Mesenchymal stem cell (in vitro differentiated cells and primary cell): ENCODE measurements around the gene DOCK3.

Experiments used
- DNase-seq: peaks from one replicate; pipeline ENCODE4 v3.0.0-alpha.2; 2013
- H2AFZ ChIP-seq: one replicate; pipeline ENCODE4 v1.6.1; 2013; ENCODE audit warnings: low read depth, mild to moderate bottlenecking, control low read depth, inconsistent platforms, low read length, moderate library complexity
- H2AK5ac ChIP-seq: 2 replicates; pipeline ENCODE4 v1.6.1; 2013; ENCODE audit warnings: low read length, moderate library complexity, mild to moderate bottlenecking, inconsistent platforms; ENCODE audit not compliant: severe bottlenecking
- H2BK120ac ChIP-seq: one replicate; pipeline ENCODE4 v1.6.1; 2013; ENCODE audit warnings: low read depth, mild to moderate bottlenecking, inconsistent platforms, low read length, moderate library complexity
- H2BK12ac ChIP-seq, 2 experiments: one replicate each; pipeline ENCODE4 v1.6.1; 2013; ENCODE audit warnings: inconsistent platforms in 2 of 2, low read length in 2 of 2, mild to moderate bottlenecking in 2 of 2, moderate library complexity in 2 of 2, control low read depth in 1 of 2
- H2BK15ac ChIP-seq: one replicate; pipeline ENCODE4 v1.6.1; 2013; ENCODE audit warnings: mild to moderate bottlenecking, low read depth, inconsistent platforms; ENCODE audit not compliant: poor library complexity, severe bottlenecking
- H2BK5ac ChIP-seq: 2 replicates; pipeline ENCODE4 v1.6.1; 2013; ENCODE audit warnings: low read depth, mild to moderate bottlenecking, low read length, control low read depth, inconsistent platforms; ENCODE audit not compliant: poor library complexity, severe bottlenecking
- H3K14ac ChIP-seq, 2 experiments: one replicate each; pipeline ENCODE4 v1.6.1; 2013; ENCODE audit warnings: inconsistent platforms in 2 of 2, low read length in 2 of 2, control low read depth in 1 of 2, mild to moderate bottlenecking in 1 of 2, moderate library complexity in 1 of 2
- H3K18ac ChIP-seq, 2 experiments: one replicate each; pipeline ENCODE4 v1.6.1; 2013; ENCODE audit warnings: inconsistent platforms in 2 of 2, low read length in 2 of 2, control low read depth in 1 of 2, low read depth in 1 of 2, mild to moderate bottlenecking in 1 of 2
- H3K23ac ChIP-seq, 2 experiments: one replicate each; pipeline ENCODE4 v1.6.1; 2013; ENCODE audit warnings: inconsistent platforms in 2 of 2, low read length in 2 of 2, mild to moderate bottlenecking in 2 of 2, moderate library complexity in 2 of 2, control low read depth in 1 of 2
- H3K27ac ChIP-seq: 2 replicates; pipeline ENCODE4 v1.5.1; 2013; ENCODE audit warnings: mild to moderate bottlenecking, moderate library complexity, low read length, control low read depth, inconsistent platforms; ENCODE audit not compliant: poor library complexity, severe bottlenecking
- H3K27me3 ChIP-seq, 2 experiments: 2 replicates each; pipeline versions ENCODE4 v1.6.1 to v1.7.0; 2013; ENCODE audit warnings: low read length in 2 of 2, mild to moderate bottlenecking in 2 of 2, moderate library complexity in 2 of 2, control low read depth in 1 of 2, inconsistent platforms in 1 of 2; ENCODE audit not compliant: control insufficient read depth in 1 of 2, insufficient read depth in 1 of 2
- H3K36me3 ChIP-seq, 2 experiments: 2 replicates each; pipeline versions ENCODE4 v1.6.1 to v1.7.0; 2013; ENCODE audit warnings: low read length in 2 of 2, control low read depth in 1 of 2, inconsistent platforms in 1 of 2, low read depth in 1 of 2, mild to moderate bottlenecking in 1 of 2; ENCODE audit not compliant: insufficient read depth in 2 of 2, control insufficient read depth in 1 of 2
- H3K4ac ChIP-seq, 2 experiments: one replicate each; pipeline ENCODE4 v1.6.1; 2013; ENCODE audit warnings: inconsistent platforms in 2 of 2, low read length in 2 of 2, mild to moderate bottlenecking in 2 of 2, moderate library complexity in 2 of 2, control low read depth in 1 of 2, low read depth in 1 of 2
- H3K4me1 ChIP-seq: 2 replicates; pipeline ENCODE4 v1.6.1; 2013; ENCODE audit warnings: low read depth, low read length, control low read depth; ENCODE audit not compliant: control insufficient read depth, insufficient read depth
- H3K4me2 ChIP-seq: 2 replicates; pipeline ENCODE4 v1.6.1; 2013; ENCODE audit warnings: low read length, mild to moderate bottlenecking, inconsistent platforms; ENCODE audit not compliant: poor library complexity, severe bottlenecking
- H3K4me3 ChIP-seq, 2 experiments: 2 replicates each; pipeline versions ENCODE4 v1.5.1 to v1.7.0; 2013; ENCODE audit warnings: low read length in 2 of 2, mild to moderate bottlenecking in 2 of 2, control low read depth in 1 of 2, low read depth in 1 of 2; ENCODE audit not compliant: insufficient read depth in 1 of 2
- H3K79me1 ChIP-seq: replicated peaks from 2 replicates; pipeline ENCODE4 v1.6.1; 2013; ENCODE audit warnings: mild to moderate bottlenecking, control low read depth, low read length, inconsistent platforms; ENCODE audit not compliant: poor library complexity, severe bottlenecking
- H3K9ac ChIP-seq: 2 replicates; pipeline ENCODE4 v1.7.0; 2013; ENCODE audit warnings: mild to moderate bottlenecking, low read length, moderate library complexity
- H3K9me3 ChIP-seq: 2 replicates; pipeline ENCODE4 v1.7.0; 2013; ENCODE audit warnings: mild to moderate bottlenecking, low read length; ENCODE audit not compliant: control insufficient read depth
- H4K8ac ChIP-seq: one replicate; pipeline ENCODE4 v1.6.1; 2013; ENCODE audit warnings: inconsistent platforms, mild to moderate bottlenecking, low read length, moderate library complexity
- H4K91ac ChIP-seq: one replicate; pipeline ENCODE4 v1.6.1; 2013; ENCODE audit warnings: mild to moderate bottlenecking, low read length, inconsistent platforms
- WGBS: methylation state at CpG from one replicate; pipeline ENCODE4 v1.1.7; 2013; ENCODE audit warnings: mixed read lengths; 5-methylcytosine and 5-hydroxymethylcytosine counted together

Gene DOCK3

DNA sequence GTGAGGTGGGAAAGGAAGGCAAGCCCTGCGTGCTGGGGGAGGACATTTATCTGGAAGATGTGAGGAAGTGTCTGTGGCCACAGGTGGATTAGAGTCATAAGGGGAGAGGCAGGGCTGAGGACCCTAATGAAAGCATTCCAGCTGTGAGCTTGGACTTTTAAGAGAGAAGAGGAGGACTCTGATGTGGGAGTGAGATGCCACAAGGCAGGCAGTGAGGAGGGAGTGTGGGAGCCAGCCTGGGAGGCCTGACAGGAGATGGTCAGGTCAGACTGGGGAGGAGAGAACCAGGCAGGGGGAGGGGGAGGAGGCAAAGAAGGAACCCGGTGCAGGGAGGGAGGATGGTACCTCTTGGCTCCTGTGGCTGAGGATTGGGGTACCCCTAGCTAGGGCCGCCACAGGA lies 36.8 kb upstream of the DOCK3 start:
- no peak overlapping the region for H2AFZ ChIP-seq
- no peak overlapping the region for H4K91ac ChIP-seq
- H3K14ac ChIP-seq, result no peak overlapping the region
- no peak for DNase-seq
- H3K4ac ChIP-seq, result no peak overlapping the region
- H2BK120ac ChIP-seq, result no peak overlapping the region
- H3K9ac ChIP-seq, result peak overlapping the region; percentile 70
- peaks cover 17% of the 10 kb centered on the region for H3K4me1 ChIP-seq
- no peak overlapping the region for H2BK12ac ChIP-seq
- H3K36me3 ChIP-seq, result peaks cover 19 to 34% of the 10 kb centered on the region in 2 experiments
- no peaks in the 10 kb centered on the region for H3K27me3 ChIP-seq
- no peak overlapping the region for H2BK15ac ChIP-seq
- no peak overlapping the region for H3K27ac ChIP-seq
- H3K18ac ChIP-seq, result no peak overlapping the region
- 84% methylated on average over 3 of the region's 3 CpGs for WGBS
- peaks cover 36% of the 10 kb centered on the region for H3K79me1 ChIP-seq
- H3K9me3 ChIP-seq, result no peaks in the 10 kb centered on the region
- no peak overlapping the region for H3K4me3 ChIP-seq
- no peak overlapping the region for H3K23ac ChIP-seq
- no peak overlapping the region for H3K4me2 ChIP-seq
- H2AK5ac ChIP-seq, result no peak overlapping the region
- H4K8ac ChIP-seq, result no peak overlapping the region
- no peak overlapping the region for H2BK5ac ChIP-seq

- Histone ChIP-seq H3K4ac (no peak overlapping the region), H2BK5ac (no peak overlapping the region), H2BK12ac (no peak overlapping the region), H3K4me3 (no peak overlapping the region), H3K27me3 (no peaks in the 10 kb centered on the region), H3K9ac (peak overlapping the region; percentile 70), H3K14ac (no peak overlapping the region), H3K4me1 (peaks cover 17% of the 10 kb centered on the region), H2BK120ac (no peak overlapping the region), H3K36me3 (peaks cover 29 to 45% of the 10 kb centered on the region in 2 experiments), H3K4me2 (no peak overlapping the region), H2AK5ac (no peak overlapping the region), H3K18ac (no peak overlapping the region), H4K91ac (no peak overlapping the region), H2BK15ac (no peak overlapping the region), H4K8ac (no peak overlapping the region), H3K9me3 (no peaks in the 10 kb centered on the region), H2AFZ (no peak overlapping the region), H3K23ac (no peak overlapping the region), H3K27ac (no peak overlapping the region), H3K79me1 (peaks cover 30% of the 10 kb centered on the region)
- no peak for DNase-seq
- WGBS, result 86% methylated on average over 5 of the region's 6 CpGs
Observed at GRCh38 chr3:50639055-50639494, 35.7 kb upstream of the DOCK3 start.

DNA sequence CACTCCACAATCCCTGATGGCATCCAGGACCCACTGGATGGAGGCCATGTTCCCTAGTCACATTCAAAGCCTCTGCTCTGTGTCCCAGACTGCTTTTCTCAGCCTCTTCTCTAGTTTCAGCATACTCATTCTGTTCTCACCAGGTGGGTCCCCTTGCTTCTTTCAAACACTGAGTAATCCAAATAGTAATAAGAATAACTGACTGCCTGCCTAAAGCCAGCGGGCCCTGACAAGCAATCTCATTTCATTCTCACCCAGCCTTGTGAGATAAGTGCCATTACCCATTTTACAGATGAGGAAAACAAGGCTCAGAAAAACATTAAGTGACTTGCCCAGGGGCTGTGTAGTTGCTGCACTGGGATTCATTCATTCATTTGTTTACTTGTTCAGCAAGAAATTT lies 32.3 kb upstream of the DOCK3 start:
- Histone ChIP-seq H4K91ac (no peak overlapping the region), H2BK15ac (no peak overlapping the region), H2AFZ (no peak overlapping the region), H3K36me3 (peaks cover 55 to 72% of the 10 kb centered on the region in 2 experiments), H2AK5ac (no peak overlapping the region), H2BK5ac (no peak overlapping the region), H3K79me1 (peaks cover 17% of the 10 kb centered on the region), H3K9ac (no peak overlapping the region), H3K27me3 (no peaks in the 10 kb centered on the region), H3K23ac (no peak overlapping the region), H3K27ac (no peak overlapping the region), H3K4me1 (peaks cover 17% of the 10 kb centered on the region), H3K14ac (no peak overlapping the region), H3K4me2 (no peak overlapping the region), H3K4ac (no peak overlapping the region), H3K9me3 (no peaks in the 10 kb centered on the region), H2BK120ac (no peak overlapping the region), H2BK12ac (no peak overlapping the region), H3K18ac (no peak overlapping the region), H3K4me3 (no peak overlapping the region), H4K8ac (no peak overlapping the region)
- no CpG with 5 or more reads among the region's 1 CpG for WGBS
- DNase-seq, result no peak

- H3K14ac ChIP-seq, result no peak overlapping the region
- 98% methylated on average over 6 of the region's 7 CpGs for WGBS
- no peak overlapping the region for H3K18ac ChIP-seq
- no peak overlapping the region for H3K23ac ChIP-seq
- no peak for DNase-seq
- H2BK120ac ChIP-seq, result no peak overlapping the region
- H2AK5ac ChIP-seq, result no peak overlapping the region
- H3K9ac ChIP-seq, result no peak overlapping the region
- H4K8ac ChIP-seq, result no peak overlapping the region
- no peak overlapping the region for H3K4me3 ChIP-seq
- peaks cover 1% of the 10 kb centered on the region for H3K4me1 ChIP-seq
- no peak overlapping the region for H2AFZ ChIP-seq
- H3K9me3 ChIP-seq, result no peaks in the 10 kb centered on the region
- peaks cover 7% of the 10 kb centered on the region for H3K79me1 ChIP-seq
- H3K27me3 ChIP-seq, result no peaks in the 10 kb centered on the region
- no peak overlapping the region for H2BK12ac ChIP-seq
- no peak overlapping the region for H2BK15ac ChIP-seq
- H3K4ac ChIP-seq, result no peak overlapping the region
- H4K91ac ChIP-seq, result no peak overlapping the region
- H3K36me3 ChIP-seq, result peaks cover 70 to 94% of the 10 kb centered on the region in 2 experiments
- H3K4me2 ChIP-seq, result no peak overlapping the region
- H2BK5ac ChIP-seq, result no peak overlapping the region
- H3K27ac ChIP-seq, result no peak overlapping the region
Observed at GRCh38 chr3:50644561-50644960, 30.2 kb upstream of the DOCK3 start.
